ENCODE data around the gene DPH2. TPM values are rescaled to one million over a fixed set of nuclear protein-coding genes. Genes with fewer than 3 reads are reported as not detected.
A peak's percentile ranks its signal among the peaks of the same experiment; 100 is the strongest.

Gene DPH2
- total and polyA plus RNA-seq, 3 experiments from 2014 or later: 32.9 to 94.7 (median 85.8) TPM

GRCh38 chr1:43991200-43991475, 21.3 kb downstream of the DPH2 start:
- no peaks in the 10 kb centered on the region for H3K27me3 Mint-ChIP-seq
- Histone ChIP-seq H3K36me3 (ENCODE audit: insufficient read depth, low read length) (no peaks in the 10 kb centered on the region), H3K4me3 (ENCODE audit: low read length) (peak overlapping the region; percentile 60), H3K27ac (ENCODE audit: low read depth, low read length) (peak overlapping the region; percentile 51), H3K4me1 (ENCODE audit: insufficient read depth, low read length) (peaks cover 8% of the 10 kb centered on the region), H3K9me3 (ENCODE audit: low read length) (no peaks in the 10 kb centered on the region), H3K27me3 (ENCODE audit: insufficient read depth, low read length, poor library complexity, severe bottlenecking) (no peaks in the 10 kb centered on the region)
- no peaks in the 10 kb centered on the region for H3K9me3 Mint-ChIP-seq
- POLR2A ChIA-PET: interaction anchor here (1.4 kb wide), 1 partner anchor 13 kb away, joined by 4 read pairs; no protein-coding TSS in a partner anchor
- H3K36me3 Mint-ChIP-seq: peaks cover 0 to 2% (median 0%) of the 10 kb centered on the region in 3 donors
- peak overlapping the region; percentile 91 to 98 (median 94) for H3K4me3 Mint-ChIP-seq
- no peak for DNase-seq
- peak overlapping the region in 7 of 8 donors; percentile 47 to 98 (median 93) for H3K27ac Mint-ChIP-seq
- H3K4me1 Mint-ChIP-seq: peaks cover 10 to 21% (median 14%) of the 10 kb centered on the region in 3 donors
- CTCF ChIA-PET: interaction anchor here (1.6 kb wide), 1 partner anchor 45 kb away, joined by 3 read pairs; no protein-coding TSS in a partner anchor

GRCh38 chr1:43991476-43992231, 21.8 kb downstream of the DPH2 start, which contains the start of gene CCDC24:
CCDC24 (plus strand) TSS chr1:43991599; CDS start chr1:43991879, 280 bp downstream.
- H3K4me3 Mint-ChIP-seq: peak within 1 kb of the TSS; percentile 91 to 98 (median 94)
- H3K36me3 Mint-ChIP-seq: peaks cover 0 to 2% (median 0%) of the 10 kb centered on the region in 3 donors
- H3K9me3 Mint-ChIP-seq: no peaks in the 10 kb centered on the region
- H3K27me3 Mint-ChIP-seq: no peaks in the 10 kb centered on the region
- peak within 1 kb of the TSS; percentile 51 for H3K27ac ChIP-seq (ENCODE audit: low read depth, low read length)
- no peaks in the 10 kb centered on the region for H3K27me3 ChIP-seq (ENCODE audit: insufficient read depth, low read length, poor library complexity, severe bottlenecking)
- H3K36me3 ChIP-seq (ENCODE audit: insufficient read depth, low read length): no peaks in the 10 kb centered on the region
- H3K4me1 Mint-ChIP-seq: peaks cover 10 to 21% (median 14%) of the 10 kb centered on the region in 3 donors
- H3K9me3 ChIP-seq (ENCODE audit: low read length): no peaks in the 10 kb centered on the region
- H3K4me1 ChIP-seq (ENCODE audit: insufficient read depth, low read length): peaks cover 8% of the 10 kb centered on the region
- peak; percentile 67 to 85 (median 71) for DNase-seq
- ChIA-PET CTCF (interaction anchor here (0.6 to 2.0 kb wide), 4 partner anchors 10 to 45 kb away, joined by 3 to 5 read pairs (median 4); no protein-coding TSS in a partner anchor), POLR2A (interaction anchor here (0.8 to 1.4 kb wide), 2 partner anchors 14 to 22 kb away, joined by 4 to 6 read pairs; partner anchors contain the start of gene DPH2)
- peak within 1 kb of the TSS; percentile 60 for H3K4me3 ChIP-seq (ENCODE audit: low read length)
- H3K27ac Mint-ChIP-seq: peak within 1 kb of the TSS; percentile 47 to 98 (median 92)

- H3K9me3 Mint-ChIP-seq: no peaks in the 10 kb centered on the region
- H3K27ac Mint-ChIP-seq: peak overlapping the region in 4 of 8 donors; percentile 26 to 90 (median 64)
- H3K36me3 Mint-ChIP-seq: peaks cover 0 to 2% (median 0%) of the 10 kb centered on the region in 3 donors
- Histone ChIP-seq H3K27me3 (ENCODE audit: insufficient read depth, low read length, poor library complexity, severe bottlenecking) (no peaks in the 10 kb centered on the region), H3K4me3 (ENCODE audit: low read length) (peak overlapping the region; percentile 60), H3K9me3 (ENCODE audit: low read length) (no peaks in the 10 kb centered on the region), H3K36me3 (ENCODE audit: insufficient read depth, low read length) (no peaks in the 10 kb centered on the region), H3K27ac (ENCODE audit: low read depth, low read length) (no peak overlapping the region), H3K4me1 (ENCODE audit: insufficient read depth, low read length) (peaks cover 8% of the 10 kb centered on the region)
- H3K27me3 Mint-ChIP-seq: no peaks in the 10 kb centered on the region
- H3K4me3 Mint-ChIP-seq: peak overlapping the region; percentile 91 to 98 (median 94)
- DNase-seq: no peak
- peaks cover 10 to 21% (median 14%) of the 10 kb centered on the region in 3 donors for H3K4me1 Mint-ChIP-seq
- ChIA-PET CTCF (interaction anchor here (0.6 to 2.0 kb wide), 6 partner anchors 9 to 46 kb away, joined by 3 to 5 read pairs (median 4); partner anchors contain the start of gene IPO13), POLR2A (interaction anchor here (0.8 kb wide), 1 partner anchor 23 kb away, joined by 6 read pairs; the partner anchor contains the start of gene DPH2)
Measured at GRCh38 chr1:43992232-43992995, 22.6 kb downstream of the DPH2 start.

- no peak for DNase-seq
- H3K27me3 Mint-ChIP-seq: no peaks in the 10 kb centered on the region
- CTCF ChIA-PET: interaction anchor here (1.1 to 2.0 kb wide), 4 partner anchors 8 to 47 kb away, joined by 4 to 5 read pairs (median 4); partner anchors contain the start of gene IPO13
- Histone ChIP-seq H3K27me3 (ENCODE audit: insufficient read depth, low read length, poor library complexity, severe bottlenecking) (no peaks in the 10 kb centered on the region), H3K27ac (ENCODE audit: low read depth, low read length) (no peak overlapping the region), H3K4me1 (ENCODE audit: insufficient read depth, low read length) (peaks cover 8% of the 10 kb centered on the region), H3K4me3 (ENCODE audit: low read length) (no peak overlapping the region), H3K36me3 (ENCODE audit: insufficient read depth, low read length) (no peaks in the 10 kb centered on the region), H3K9me3 (ENCODE audit: low read length) (no peaks in the 10 kb centered on the region)
- H3K9me3 Mint-ChIP-seq: no peaks in the 10 kb centered on the region
- peak overlapping the region in 3 of 7 donors; percentile 15 to 53 (median 29) for H3K4me3 Mint-ChIP-seq
- H3K27ac Mint-ChIP-seq: peak overlapping the region in 1 of 8 donors; percentile 49
- H3K4me1 Mint-ChIP-seq: peaks cover 10 to 21% (median 14%) of the 10 kb centered on the region in 3 donors
- H3K36me3 Mint-ChIP-seq: peaks cover 0 to 2% (median 0%) of the 10 kb centered on the region in 3 donors
- POLR2A ChIA-PET: no interaction called here
Measured at GRCh38 chr1:43993206-43993914, 23.6 kb downstream of the DPH2 start.

- no peaks in the 10 kb centered on the region for H3K9me3 ChIP-seq (ENCODE audit: low read length)
Measured at GRCh38 chr1:43994071-43994470, 24.3 kb downstream of the DPH2 start.

GRCh38 chr1:43994794-43995790, 25.3 kb downstream of the DPH2 start:
- Histone ChIP-seq H3K4me1 (ENCODE audit: insufficient read depth, low read length) (peaks cover 8% of the 10 kb centered on the region), H3K9me3 (ENCODE audit: low read length) (no peaks in the 10 kb centered on the region), H3K4me3 (ENCODE audit: low read length) (no peak overlapping the region), H3K36me3 (ENCODE audit: insufficient read depth, low read length) (no peaks in the 10 kb centered on the region), H3K27ac (ENCODE audit: low read depth, low read length) (no peak overlapping the region), H3K27me3 (ENCODE audit: insufficient read depth, low read length, poor library complexity, severe bottlenecking) (no peaks in the 10 kb centered on the region)
- Mint-ChIP-seq H3K27me3 (no peaks in the 10 kb centered on the region), H3K27ac (no peak overlapping the region), H3K9me3 (no peaks in the 10 kb centered on the region), H3K4me1 (peaks cover 10 to 21% (median 14%) of the 10 kb centered on the region in 3 donors), H3K4me3 (no peak overlapping the region), H3K36me3 (peaks cover 0 to 2% (median 0%) of the 10 kb centered on the region in 3 donors)
- CTCF ChIA-PET: no interaction called here
- DNase-seq: no peak
- POLR2A ChIA-PET: interaction anchor here (0.6 kb wide), 1 partner anchor 722 kb away, joined by 3 read pairs; no protein-coding TSS in a partner anchor

More at GRCh38 chr1:43994071-43994470, 24.3 kb downstream of the DPH2 start:
- Mint-ChIP-seq H3K36me3 (peaks cover 0 to 2% (median 0%) of the 10 kb centered on the region in 3 donors), H3K27ac (peak overlapping the region in 1 of 8 donors; percentile 15), H3K9me3 (no peaks in the 10 kb centered on the region), H3K27me3 (no peaks in the 10 kb centered on the region), H3K4me1 (peaks cover 10 to 21% (median 14%) of the 10 kb centered on the region in 3 donors), H3K4me3 (peak overlapping the region in 2 of 7 donors; percentile 29 to 53)
- ChIA-PET POLR2A (interaction anchor here (0.6 kb wide), 1 partner anchor 721 kb away, joined by 3 read pairs; no protein-coding TSS in a partner anchor), CTCF (no interaction called here)
- H3K4me1 ChIP-seq (ENCODE audit: insufficient read depth, low read length): peaks cover 8% of the 10 kb centered on the region
- no peak for DNase-seq
- no peaks in the 10 kb centered on the region for H3K36me3 ChIP-seq (ENCODE audit: insufficient read depth, low read length)
- H3K4me3 ChIP-seq (ENCODE audit: low read length): no peak overlapping the region
- no peaks in the 10 kb centered on the region for H3K27me3 ChIP-seq (ENCODE audit: insufficient read depth, low read length, poor library complexity, severe bottlenecking)
- H3K27ac ChIP-seq (ENCODE audit: low read depth, low read length): no peak overlapping the region

Data from CD8-positive, alpha-beta memory T cell (primary cell).